GM12892 (cell line): ENCODE results near the gene MBLAC1.
A peak's percentile ranks its signal among the peaks of the same experiment; 100 is the strongest.

ENCODE experiments used
- DNase-seq: peaks from one replicate; pipeline ENCODE4 v3.0.0; 2011; ENCODE audit not compliant: insufficient read length
- FAIRE-seq: peaks from 2 replicates; lab custom pipeline; 2011; peaks lifted over from hg19 to GRCh38; lab: Jason Lieb, UNC
- POLR2A ChIP-seq: IDR thresholded peaks from 2 replicates; pipeline ENCODE4 v1.6.1; 2011; ENCODE audit warnings: low read depth, low read length, control low read depth
- POLR2AphosphoS5 ChIP-seq: IDR thresholded peaks from 2 replicates; pipeline ENCODE4 v1.6.1; 2011; ENCODE audit warnings: low read depth, low read length, control low read depth
- TAF1 ChIP-seq: IDR thresholded peaks from 2 replicates; pipeline ENCODE4 v1.6.1; 2011; ENCODE audit warnings: low read depth, mild to moderate bottlenecking, control low read depth, low read length, borderline replicate concordance

MBLAC1 gene

GRCh38 chr7:100170101-100170897, 43.5 kb downstream of the MBLAC1 start:
- DNase-seq (no peak), FAIRE-seq (no peak)
- TF ChIP-seq POLR2A (no peak), POLR2AphosphoS5 (no peak), TAF1 (no peak)

- TF ChIP-seq POLR2AphosphoS5 (no peak), TAF1 (no peak), POLR2A (no peak)
- DNase-seq (no peak), FAIRE-seq (peak; percentile 58)
Measured at GRCh38 chr7:100171087-100171681, 44.4 kb downstream of the MBLAC1 start.

DNA sequence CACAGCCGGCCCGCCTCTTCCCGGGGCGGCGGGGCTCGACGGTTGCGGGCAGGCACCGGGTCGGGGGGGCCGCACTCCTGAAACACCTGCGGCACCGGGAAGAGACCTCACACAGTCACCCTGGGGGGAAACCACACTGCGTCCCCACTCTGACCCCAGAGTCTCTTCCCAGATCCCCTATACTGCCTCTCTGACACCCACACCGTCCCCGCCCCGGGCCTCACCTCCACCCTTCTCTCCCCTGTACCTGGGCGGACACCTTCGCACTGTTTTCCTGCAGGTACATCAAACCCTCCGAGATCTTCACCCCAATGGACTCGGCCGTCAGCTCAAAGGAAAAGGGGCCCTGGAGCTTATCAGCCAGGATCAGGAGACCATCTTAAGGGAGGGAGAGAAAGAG, 45.1 kb downstream of the MBLAC1 start:
- DNase-seq (no peak), FAIRE-seq (no peak)
- no peak for TF ChIP-seq POLR2A
- no peak for TF ChIP-seq TAF1
- TF ChIP-seq POLR2AphosphoS5 = no peak

- FAIRE-seq (no peak), DNase-seq (no peak)
- TF ChIP-seq POLR2A = no peak
- no peak for TF ChIP-seq POLR2AphosphoS5
- TF ChIP-seq TAF1 = no peak
Measured at GRCh38 chr7:100173806-100174495, 47.2 kb downstream of the MBLAC1 start.

- DNase-seq (no peak), FAIRE-seq (no peak)
- no peak for TF ChIP-seq POLR2A
- TF ChIP-seq TAF1 = no peak
- TF ChIP-seq POLR2AphosphoS5 = no peak
Measured at GRCh38 chr7:100174582-100174981, 47.8 kb downstream of the MBLAC1 start.

DNA sequence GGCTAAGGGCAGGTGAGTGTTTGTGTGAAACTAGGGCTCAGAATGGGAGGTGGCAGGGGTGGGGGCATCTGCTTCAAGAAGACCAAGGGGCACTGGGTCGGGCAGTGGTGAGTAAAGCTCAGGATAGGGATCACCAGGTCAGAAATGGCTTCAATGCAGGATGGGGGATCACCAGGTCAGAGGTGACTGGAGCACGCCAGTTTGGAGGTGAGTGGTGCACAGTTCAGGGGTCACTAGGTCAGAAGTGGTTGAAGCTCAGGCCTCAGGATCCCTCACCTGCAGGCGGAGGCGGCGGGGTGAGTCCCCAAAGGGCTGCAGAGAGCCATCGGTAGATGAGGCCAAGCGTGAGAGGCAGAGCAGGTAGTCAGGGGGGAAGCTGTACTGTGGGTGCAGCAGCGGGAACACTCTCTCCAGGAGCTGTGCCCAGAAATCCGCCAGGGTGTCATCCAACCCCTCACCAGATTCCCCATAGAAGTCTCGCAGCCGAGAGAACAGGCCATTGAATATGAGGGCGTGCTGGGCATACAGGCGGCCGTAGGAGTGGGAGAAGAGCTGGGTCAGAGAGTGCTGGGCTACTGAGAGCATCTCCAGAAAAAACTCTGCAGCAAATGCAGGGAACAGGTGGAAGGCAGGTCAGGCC, 48.6 kb downstream of the MBLAC1 start:
- TF ChIP-seq POLR2A (no peak), POLR2AphosphoS5 (no peak), TAF1 (no peak)
- no peak for FAIRE-seq
- DNase-seq = no peak

DNA sequence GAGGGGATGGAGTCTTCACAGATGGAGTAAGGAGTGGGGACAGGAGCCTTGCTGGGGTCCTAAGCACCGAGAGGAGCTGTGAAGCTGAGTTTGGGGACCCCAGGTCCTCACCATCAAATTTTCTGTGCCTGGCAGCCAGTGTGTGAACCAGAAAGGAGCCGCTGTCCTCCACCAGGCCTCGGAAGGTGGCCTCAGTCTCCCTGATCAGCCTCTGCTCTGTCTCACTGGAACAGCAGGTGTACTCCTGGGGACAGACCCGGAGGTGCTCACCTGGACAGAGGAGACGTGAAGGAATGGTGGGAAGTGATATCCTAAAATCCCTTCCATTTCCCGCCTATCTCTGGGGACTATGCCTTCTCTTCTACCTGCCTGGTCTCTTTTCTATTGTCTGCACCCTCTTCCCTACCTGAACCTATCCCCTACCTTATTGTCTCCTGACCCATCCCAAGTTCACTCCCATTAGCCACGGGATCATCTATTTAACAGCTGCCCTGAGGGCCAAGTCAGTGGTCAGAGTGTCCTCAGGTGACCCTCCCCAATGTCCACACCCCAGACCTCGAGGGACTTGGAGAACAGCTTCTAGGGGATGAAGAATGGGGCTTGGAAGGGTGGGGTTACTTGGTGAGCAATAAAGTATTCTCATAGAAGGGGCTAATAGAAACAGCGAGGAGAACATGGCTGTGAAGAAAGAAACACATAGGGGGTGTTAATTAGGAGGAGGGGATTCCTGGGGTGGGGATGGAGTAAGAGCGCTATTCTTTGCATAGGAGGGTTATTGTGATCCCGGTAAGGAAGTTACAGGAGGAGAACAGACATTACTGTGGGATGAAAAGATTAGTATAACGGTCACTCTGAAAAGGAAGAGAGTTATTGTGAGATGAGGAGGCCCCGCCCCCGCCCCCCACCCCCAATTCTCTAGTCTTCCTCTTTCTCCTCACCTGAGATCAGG, 49.6 kb downstream of the MBLAC1 start:
- TF ChIP-seq POLR2A (no peak), TAF1 (no peak), POLR2AphosphoS5 (no peak)
- FAIRE-seq (no peak), DNase-seq (no peak)

DNA sequence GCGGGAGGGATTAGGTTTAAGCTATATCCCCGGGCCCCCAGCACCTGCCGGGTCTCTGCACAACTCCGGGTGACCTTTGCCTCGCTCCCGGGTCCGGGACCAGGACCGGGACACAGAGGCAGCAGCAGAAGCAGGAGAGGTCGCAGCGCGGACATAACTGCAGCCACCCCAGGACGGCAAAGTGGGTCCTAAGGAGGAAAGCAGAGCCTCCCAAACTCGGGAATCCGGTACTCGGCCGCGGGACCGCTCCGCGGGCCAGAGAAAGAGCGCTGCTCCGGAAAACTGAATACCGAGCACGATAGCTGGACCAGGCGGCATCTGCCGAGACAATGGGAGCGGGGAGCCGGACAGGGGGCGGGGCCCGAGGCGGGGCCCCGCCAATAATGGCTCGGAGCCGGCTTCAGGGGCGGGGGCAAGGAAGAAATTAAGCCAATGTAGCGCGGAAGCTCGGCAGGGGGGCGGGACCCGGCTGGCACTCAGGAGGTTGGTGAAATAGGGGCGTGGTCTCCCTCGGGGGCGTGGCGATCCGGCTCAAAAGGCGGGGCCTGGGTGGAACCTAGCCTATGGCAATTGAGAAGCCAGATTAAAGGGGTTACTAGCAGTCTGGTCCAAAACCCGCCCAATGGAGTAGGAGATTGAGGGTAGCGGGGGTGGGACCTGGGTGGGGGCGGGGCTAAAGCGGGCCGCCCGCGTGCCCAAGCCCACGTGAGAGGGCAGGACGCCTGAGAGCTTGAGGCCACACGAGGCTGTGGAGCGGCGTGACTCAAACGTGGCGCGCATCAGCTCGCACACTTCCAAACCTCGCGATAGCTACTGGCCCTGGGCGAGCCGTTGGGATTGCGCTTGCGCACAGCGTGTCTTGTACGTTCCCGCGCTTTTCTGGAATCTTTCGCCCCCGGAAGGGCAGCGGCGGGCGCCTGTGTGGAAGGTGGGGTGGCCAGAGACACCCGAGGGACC, 50.6 kb downstream of the MBLAC1 start, which contains the start of the genes GPC2 and STAG3:
Gene GPC2 (minus strand): TSS at position 337 of the 957 bp plus-strand sequence. CDS start 182 bp downstream, at position 155.
Gene STAG3 (plus strand): TSS at position 874 of the 957 bp plus-strand sequence. CDS start 2,639 bp downstream, outside the sequence.
- TF ChIP-seq TAF1 (peak; percentile 31; the same call in 1 of the 2 replicates), POLR2A (no peak), POLR2AphosphoS5 (no peak)
- peak; percentile 97 for FAIRE-seq

More for the DNA sequence above, 50.6 kb downstream of the MBLAC1 start, which contains the start of the genes GPC2 and STAG3:
- peak; percentile 91 for DNase-seq
